Keratinocyte (primary cell): Measurements from ENCODE around the gene TMEM45A. TPM values are rescaled to one million over a fixed set of nuclear protein-coding genes. Genes with fewer than 3 reads are reported as not detected.

ENCODE experiments used
- DNase-seq: peaks from one replicate; pipeline ENCODE4 v3.0.0-alpha.2; 2011; ENCODE audit warnings: low read depth, missing footprints, low spot score
- FAIRE-seq: peaks from 2 replicates; lab custom pipeline; 2011; peaks lifted over from hg19 to GRCh38; lab: Jason Lieb, UNC
- H2AFZ ChIP-seq: 2 replicates; pipeline ENCODE4 v1.6.0; 2012; ENCODE audit warnings: low read length, control low read depth, inconsistent platforms; ENCODE audit not compliant: control insufficient read depth
- H3K27ac ChIP-seq: 2 replicates; pipeline ENCODE4 v1.5.1; 2011; ENCODE audit warnings: low read length; ENCODE audit not compliant: control insufficient read depth, insufficient read depth
- H3K27me3 ChIP-seq: 3 replicates; pipeline ENCODE4 v1.6.0; 2011; ENCODE audit warnings: low read length; ENCODE audit not compliant: control insufficient read depth, insufficient read depth; ENCODE audit errors: extremely low read depth
- H3K36me3 ChIP-seq, 2 experiments: 2 replicates in 1 of 2; 3 replicates in 1 of 2; pipeline ENCODE4 v1.5.1; 2011; ENCODE audit warnings: low read length in 2 of 2, mild to moderate bottlenecking in 1 of 2; ENCODE audit not compliant: control insufficient read depth in 2 of 2, insufficient read depth in 2 of 2; ENCODE audit errors: extremely low read depth in 1 of 2
- H3K4me1 ChIP-seq: 3 replicates; pipeline ENCODE4 v1.5.1; 2011; ENCODE audit warnings: low read length; ENCODE audit not compliant: control insufficient read depth, insufficient read depth; ENCODE audit errors: extremely low read depth
- H3K4me2 ChIP-seq: 3 replicates; pipeline ENCODE4 v1.6.0; 2011; ENCODE audit warnings: low read depth, low read length; ENCODE audit not compliant: control insufficient read depth, insufficient read depth; ENCODE audit errors: extremely low read depth
- H3K4me3 ChIP-seq, 3 experiments: fragments of 200-600 bp in 1 of 3; sonication (generic) in 1 of 3; 2 replicates in 2 of 3; 3 replicates in 1 of 3; pipeline ENCODE4 v1.5.1; 2011 to 2016; ENCODE audit warnings: low read length in 3 of 3, mild to moderate bottlenecking in 3 of 3, control low read depth in 2 of 3, inconsistent platforms in 1 of 3, low read depth in 1 of 3, mixed read lengths in 1 of 3, mixed run types in 1 of 3, moderate library complexity in 1 of 3; ENCODE audit not compliant: control insufficient read depth in 2 of 3, insufficient read depth in 2 of 3; ENCODE audit errors: extremely low read depth in 1 of 3
- H3K79me2 ChIP-seq: 2 replicates; pipeline ENCODE4 v1.6.0; 2012; ENCODE audit warnings: low read length; ENCODE audit not compliant: control insufficient read depth, insufficient read depth
- H3K9ac ChIP-seq: 3 replicates; pipeline ENCODE4 v1.6.0; 2011; ENCODE audit warnings: low read length; ENCODE audit not compliant: control insufficient read depth, insufficient read depth; ENCODE audit errors: extremely low read depth
- H3K9me1 ChIP-seq: 3 replicates; pipeline ENCODE4 v1.6.0; 2011; ENCODE audit warnings: low read length; ENCODE audit not compliant: control insufficient read depth, insufficient read depth; ENCODE audit errors: extremely low read depth
- H3K9me3 ChIP-seq: 2 replicates; pipeline ENCODE4 v1.5.1; 2012; ENCODE audit warnings: low read depth, low read length; ENCODE audit not compliant: control insufficient read depth
- H4K20me1 ChIP-seq: 3 replicates; pipeline ENCODE4 v1.6.0; 2011; ENCODE audit warnings: low read length; ENCODE audit not compliant: control insufficient read depth, insufficient read depth; ENCODE audit errors: extremely low read depth
- CTCF ChIP-seq, 3 experiments: IDR thresholded peaks in 1 of 3; conservative IDR thresholded peaks in 1 of 3; optimal IDR thresholded peaks in 1 of 3; 2 replicates in 2 of 3; 3 replicates in 1 of 3; pipeline versions ENCODE3 to v1.5.1; 2011; ENCODE audit warnings: low read length in 3 of 3, mild to moderate bottlenecking in 3 of 3, moderate library complexity in 2 of 3, control low read depth in 1 of 3, inconsistent platforms in 1 of 3; ENCODE audit not compliant: insufficient read depth in 2 of 3; ENCODE audit errors: extremely low read depth in 1 of 3
- EZH2 ChIP-seq: IDR thresholded peaks from one replicate; pipeline ENCODE4 v1.6.1; 2012; ENCODE audit warnings: inconsistent platforms, mild to moderate bottlenecking, low read length, moderate library complexity
- dilution Hi-C: fragments of 300-500 bp; cut with MboI; formaldehyde crosslinking; loops from one replicate; pipeline ENCODE4 v1.7.0; 2020; ENCODE audit warnings: low sequenced_read_pairs; ENCODE audit not compliant: extremely low pct_ligation_motif_present
- polyA plus RNA-seq, 5 experiments: library from polyadenylated mRNA; depleted of rRNA in 3 of 5; stranded (reverse) in 3 of 5; stranded (forward) in 1 of 5; unstranded in 1 of 5; fragments of >200 nt; gene quantifications; 1 replicate in 1 of 5; 2 replicates in 3 of 5; 3 replicates in 1 of 5; pipeline versions ENCODE4 v1.2.1 to v1.2.3, GENCODE V29; 2011 to 2012; ENCODE audit warnings: missing spikeins in 2 of 5, low read depth in 1 of 5, low replicate concordance in 1 of 5

TMEM45A gene
- polyA plus RNA-seq, 1 donor (not counting 4 experiments of a cell fraction or from before 2014, with no cell fraction given), result 57.2 TPM

GRCh38 chr3:100600181-100601042, 108.0 kb downstream of the TMEM45A start:
- peak overlapping the region; percentile 94 for H3K27ac ChIP-seq
- peak overlapping the region; percentile 69 for H3K4me2 ChIP-seq
- peak overlapping the region; percentile 85 for H2AFZ ChIP-seq
- H3K9me3 ChIP-seq, result no peaks in the 10 kb centered on the region
- no peaks in the 10 kb centered on the region for H3K79me2 ChIP-seq
- DNase-seq (peak; percentile 98), FAIRE-seq (peak; percentile 100)
- no peaks in the 10 kb centered on the region for H3K27me3 ChIP-seq
- H4K20me1 ChIP-seq, result no peaks in the 10 kb centered on the region
- dilution Hi-C loops, result no loop called here
- H3K9me1 ChIP-seq, result no peaks in the 10 kb centered on the region
- no peaks in the 10 kb centered on the region for H3K36me3 ChIP-seq
- TF ChIP-seq CTCF (optimal IDR thresholded peaks at IDR 0.05 in 1 of 3, IDR thresholded peaks at IDR 0.05 in 1 of 3, conservative IDR thresholded peaks at IDR 0.05 in 1 of 3; ENCODE audit: extremely low read depth in 1 of 3, insufficient read depth in 2 of 3, low read length in 3 of 3), result no peak
- TF ChIP-seq EZH2, result no peak
- peak overlapping the region; percentile 73 for H3K9ac ChIP-seq
- H3K4me1 ChIP-seq, result peaks cover 40% of the 10 kb centered on the region
- H3K4me3 ChIP-seq, result peak overlapping the region in 1 of 3 experiments; percentile 29

- Histone ChIP-seq H3K27ac (peak overlapping the region; percentile 51), H3K9me1 (no peaks in the 10 kb centered on the region), H4K20me1 (no peaks in the 10 kb centered on the region), H3K4me1 (peaks cover 40% of the 10 kb centered on the region), H3K9me3 (no peaks in the 10 kb centered on the region), H3K27me3 (no peaks in the 10 kb centered on the region), H3K36me3 (no peaks in the 10 kb centered on the region), H3K4me2 (peak overlapping the region; percentile 28), H3K9ac (no peak overlapping the region), H3K4me3 (no peak overlapping the region), H2AFZ (peak overlapping the region; percentile 21), H3K79me2 (no peaks in the 10 kb centered on the region)
- peak; percentile 88 for FAIRE-seq
- no peak for DNase-seq
- dilution Hi-C loops, result no loop called here
- TF ChIP-seq EZH2 (no peak), CTCF (optimal IDR thresholded peaks at IDR 0.05 in 1 of 3, IDR thresholded peaks at IDR 0.05 in 1 of 3, conservative IDR thresholded peaks at IDR 0.05 in 1 of 3; ENCODE audit: extremely low read depth in 1 of 3, insufficient read depth in 2 of 3, low read length in 3 of 3) (no peak)
Measured at GRCh38 chr3:100602506-100603444, 110.4 kb downstream of the TMEM45A start.
